Fibroblast of skin of right biceps (primary cell): ENCODE results near the gene KIF1A.

Source experiments
- DNase-seq: peaks from one replicate; pipeline ENCODE4 v3.0.0-alpha.2; 2013

KIF1A gene

DNA sequence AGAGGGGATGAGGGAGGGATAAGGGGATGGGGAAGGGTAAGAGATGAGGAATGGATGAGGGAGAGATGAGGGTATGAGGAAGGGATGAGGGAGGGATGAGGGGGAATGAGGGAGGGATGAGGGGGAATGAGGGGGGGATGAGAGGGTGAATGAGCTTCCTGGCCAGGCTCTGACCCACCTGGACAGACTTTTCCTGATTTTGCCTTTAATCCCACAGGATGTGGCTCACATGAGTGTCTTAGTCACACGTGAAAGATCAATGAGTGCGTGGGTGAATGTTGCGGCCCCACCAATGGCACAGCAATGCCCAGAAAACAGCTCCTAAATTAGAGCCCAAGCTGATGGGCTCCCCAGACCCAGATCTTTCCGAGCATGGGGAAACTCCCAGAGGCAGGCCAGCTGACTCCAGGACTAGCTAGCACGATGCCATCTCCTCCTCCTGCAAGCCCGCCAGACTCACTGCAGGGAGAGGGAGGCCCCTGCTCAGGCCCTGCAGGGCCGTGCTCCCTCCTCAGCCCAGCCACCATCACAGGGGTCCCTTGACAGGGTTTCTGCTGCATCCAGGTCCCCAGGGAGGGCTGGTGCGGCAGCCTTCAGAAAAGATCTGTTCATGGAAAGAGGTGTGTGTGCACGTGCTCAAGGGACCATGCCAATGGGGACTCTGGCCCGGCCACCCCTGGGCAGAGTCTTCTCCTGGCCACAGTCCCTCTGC lies 87.0 kb downstream of the KIF1A start:
- DNase-seq = no peak

DNA sequence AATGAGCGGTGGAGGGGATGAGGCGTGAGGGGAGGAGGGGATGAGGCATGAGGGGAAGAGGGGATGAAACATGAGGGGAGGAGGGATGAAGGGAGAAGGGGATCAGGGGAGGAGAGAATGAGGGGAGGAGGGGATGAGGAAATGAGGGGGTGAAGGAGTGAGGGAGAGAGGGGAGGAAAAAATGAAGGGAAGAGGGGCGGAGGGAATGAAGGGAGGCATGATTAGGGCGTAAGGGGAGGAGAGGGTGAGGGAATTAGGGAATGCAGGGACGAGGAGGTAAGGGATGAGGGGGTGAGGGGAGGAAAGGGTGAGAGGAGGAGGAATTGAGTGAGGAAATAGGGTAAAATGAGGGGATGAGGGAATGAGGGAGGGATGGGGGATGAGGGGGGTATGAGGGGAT lies 87.8 kb downstream of the KIF1A start:
- no peak for DNase-seq

GRCh38 chr2:240731178-240731545 lies 88.9 kb downstream of the KIF1A start:
- DNase-seq = no peak

DNA sequence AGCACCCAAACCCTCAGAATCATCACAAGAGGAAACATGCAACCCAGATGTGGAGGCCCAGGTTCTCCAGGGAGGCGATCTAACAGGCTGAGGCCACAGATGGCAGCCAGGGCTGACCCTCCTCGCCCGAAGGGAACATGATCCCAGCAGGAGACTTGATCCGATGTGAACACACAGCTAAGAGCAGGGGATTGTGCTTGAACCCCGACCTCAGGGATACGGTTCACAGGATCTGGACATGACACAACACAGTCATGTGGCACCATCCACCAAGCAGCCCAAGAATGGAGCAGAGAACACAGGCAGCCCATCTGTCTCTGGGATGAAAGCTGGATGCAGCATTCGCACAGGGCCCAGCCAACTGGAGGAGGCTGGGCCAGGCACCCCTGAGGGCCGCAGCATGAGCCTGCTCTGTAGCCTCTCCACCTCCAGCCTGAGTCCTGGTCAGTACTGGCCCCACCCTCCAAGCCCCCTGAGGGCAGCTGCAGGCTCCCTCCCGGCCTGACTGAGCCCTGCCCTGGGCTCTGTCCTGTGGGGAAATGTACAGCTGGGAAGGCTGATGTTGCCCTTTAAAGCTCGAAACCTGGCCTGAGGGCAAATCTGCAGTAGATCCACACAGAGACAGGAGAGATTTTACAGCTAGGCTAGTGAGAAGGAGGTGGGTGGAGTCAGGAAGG lies 89.4 kb downstream of the KIF1A start:
- DNase-seq = no peak

DNA sequence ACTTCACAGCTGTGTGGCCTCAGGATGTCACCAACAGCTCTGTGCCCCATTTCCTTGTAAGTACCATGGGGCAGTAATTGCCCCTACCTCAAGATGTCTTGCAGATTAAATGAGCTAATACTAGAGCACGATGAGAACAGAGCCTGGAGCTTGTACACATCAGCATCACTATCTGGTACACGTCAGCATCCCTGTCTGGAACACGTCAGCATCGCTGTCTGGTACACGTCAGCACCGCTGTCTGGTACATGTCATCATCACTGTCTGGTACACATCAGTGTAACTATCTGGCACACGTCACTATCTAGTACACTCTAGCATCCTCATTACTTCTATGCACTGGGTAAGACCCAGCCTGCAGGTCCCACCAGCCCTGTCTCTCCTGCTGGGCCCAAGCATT lies 91.2 kb downstream of the KIF1A start:
- DNase-seq = no peak

DNA sequence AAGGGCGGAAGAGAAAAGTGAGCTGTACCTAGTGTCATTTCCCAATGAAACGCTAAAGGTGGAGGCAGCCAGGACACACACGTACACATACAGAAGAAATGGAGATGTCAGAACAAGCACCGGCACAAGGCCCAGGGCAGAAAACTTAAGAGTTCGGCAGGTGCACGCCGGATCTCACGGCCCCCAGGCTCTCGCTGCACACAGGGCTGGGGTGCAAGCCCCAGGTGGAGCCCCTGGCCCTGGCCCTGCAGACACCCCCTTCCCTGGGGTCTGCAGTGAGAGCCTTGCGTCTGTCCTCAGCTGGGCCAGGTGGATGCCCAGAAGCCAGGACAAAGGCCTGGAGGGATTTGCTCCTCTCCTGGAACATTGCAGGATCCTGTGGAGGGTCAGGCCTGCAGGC lies 91.7 kb downstream of the KIF1A start:
- DNase-seq = no peak

GRCh38 chr2:240727913-240728312 lies 92.1 kb downstream of the KIF1A start:
- no peak for DNase-seq

DNA sequence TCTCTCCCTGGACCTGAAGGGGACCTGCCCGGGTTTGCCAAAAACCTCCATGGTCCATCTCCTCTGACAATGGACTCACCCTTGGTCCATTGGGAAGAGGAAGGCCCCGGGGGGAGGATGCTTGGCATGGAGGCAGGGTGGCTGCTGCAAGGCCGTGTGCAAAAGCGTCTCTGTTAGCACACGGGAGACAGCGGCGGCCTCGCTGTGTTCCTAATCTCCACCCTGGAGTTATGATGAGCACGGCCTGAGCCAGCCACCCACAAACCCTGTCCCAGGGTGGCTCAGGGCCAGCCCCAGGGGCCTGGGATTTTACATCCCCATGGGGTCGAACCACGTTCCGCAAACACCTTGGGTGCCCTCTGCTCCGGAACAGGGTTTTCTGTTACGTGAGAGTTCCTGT lies 92.6 kb downstream of the KIF1A start:
- no peak for DNase-seq

- DNase-seq = no peak
Measured at GRCh38 chr2:240726876-240727275, 93.1 kb downstream of the KIF1A start.

- no peak for DNase-seq
Measured at GRCh38 chr2:240725671-240726070, 94.3 kb downstream of the KIF1A start.

DNA sequence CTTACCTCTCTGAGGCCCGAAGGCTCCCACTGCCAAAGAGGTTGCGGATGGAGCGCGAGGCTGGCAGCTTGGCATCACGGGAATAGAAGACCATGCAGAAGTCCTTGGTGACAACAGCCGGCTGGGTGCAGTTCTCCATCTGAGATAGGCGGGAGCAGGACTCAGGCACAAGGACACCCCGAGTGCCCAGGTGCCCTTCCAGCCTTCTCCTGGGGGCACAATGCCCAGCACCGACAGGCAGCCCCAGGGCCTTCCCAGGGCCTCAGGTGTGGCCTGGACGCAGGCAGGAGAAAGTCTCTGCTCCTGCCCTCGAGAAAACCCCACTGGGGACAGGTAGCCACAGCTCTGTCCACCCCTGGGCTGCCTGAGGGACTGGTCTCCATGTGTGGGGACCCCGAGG lies 94.8 kb downstream of the KIF1A start:
- DNase-seq = no peak

DNA sequence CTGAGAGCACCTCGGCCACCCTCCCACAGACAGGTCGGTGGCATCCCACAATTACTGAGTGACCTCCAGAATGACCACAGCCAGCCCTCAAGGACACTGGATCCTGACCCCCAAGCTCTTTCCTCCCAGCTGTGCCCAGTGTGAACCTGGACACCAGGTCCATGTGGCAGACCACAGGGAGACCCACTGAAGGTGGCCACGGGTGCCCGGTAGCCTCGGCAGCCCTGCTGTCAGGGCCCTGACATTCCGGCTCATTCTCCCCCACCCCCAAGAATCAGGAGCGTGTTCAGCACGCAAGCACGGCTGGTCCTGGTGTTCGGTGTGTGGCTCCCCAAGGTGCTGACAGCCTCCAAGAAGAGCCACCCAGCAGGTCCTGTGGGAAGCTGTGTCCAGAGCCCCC lies 95.6 kb downstream of the KIF1A start:
- no peak for DNase-seq

DNA sequence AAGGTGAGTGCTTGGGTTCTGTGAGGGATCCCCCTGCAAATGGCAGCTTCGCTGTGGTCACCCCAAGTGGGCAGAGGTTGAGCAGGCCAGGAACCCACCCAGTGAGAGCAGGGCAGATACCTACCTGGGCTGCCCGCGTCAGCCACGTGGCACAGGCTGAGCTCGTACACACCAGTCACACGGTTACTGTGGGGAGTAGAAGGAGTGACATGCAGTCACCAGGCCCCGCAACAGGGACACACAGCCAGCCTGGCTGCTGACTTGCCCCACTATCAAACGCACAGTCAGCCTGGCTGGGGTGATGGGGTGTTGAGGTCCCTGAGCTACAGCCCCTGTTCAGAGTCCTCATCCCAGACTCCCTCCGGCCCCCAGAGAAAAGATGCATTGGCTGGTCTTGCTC lies 96.2 kb downstream of the KIF1A start:
- DNase-seq = no peak

GRCh38 chr2:240722796-240723735 lies 97.0 kb downstream of the KIF1A start:
- DNase-seq = no peak

DNA sequence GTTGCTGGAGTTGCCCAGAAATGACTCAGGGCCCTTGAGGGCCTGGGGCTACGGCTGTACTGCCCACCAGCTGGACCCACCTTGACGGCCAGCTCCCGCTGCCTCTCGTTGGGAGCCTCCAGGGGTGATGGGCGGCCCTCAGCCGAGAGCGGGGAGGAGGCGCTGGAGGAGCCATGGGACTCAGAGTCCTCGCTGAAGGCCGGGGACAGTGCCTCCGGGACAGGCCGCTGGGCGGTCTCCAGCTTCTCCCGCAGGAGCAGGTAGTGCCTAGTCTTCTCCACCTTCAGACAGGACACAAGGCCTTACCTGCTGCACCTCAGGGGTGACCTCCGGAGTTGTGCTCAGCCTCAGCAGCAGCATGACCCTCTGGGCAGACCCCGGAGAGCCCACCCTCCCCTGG lies 97.6 kb downstream of the KIF1A start:
- no peak for DNase-seq

- no peak for DNase-seq
Measured at GRCh38 chr2:240721596-240722180, 98.3 kb downstream of the KIF1A start.

- DNase-seq = no peak
Measured at GRCh38 chr2:240720686-240721595, 99.1 kb downstream of the KIF1A start.

DNA sequence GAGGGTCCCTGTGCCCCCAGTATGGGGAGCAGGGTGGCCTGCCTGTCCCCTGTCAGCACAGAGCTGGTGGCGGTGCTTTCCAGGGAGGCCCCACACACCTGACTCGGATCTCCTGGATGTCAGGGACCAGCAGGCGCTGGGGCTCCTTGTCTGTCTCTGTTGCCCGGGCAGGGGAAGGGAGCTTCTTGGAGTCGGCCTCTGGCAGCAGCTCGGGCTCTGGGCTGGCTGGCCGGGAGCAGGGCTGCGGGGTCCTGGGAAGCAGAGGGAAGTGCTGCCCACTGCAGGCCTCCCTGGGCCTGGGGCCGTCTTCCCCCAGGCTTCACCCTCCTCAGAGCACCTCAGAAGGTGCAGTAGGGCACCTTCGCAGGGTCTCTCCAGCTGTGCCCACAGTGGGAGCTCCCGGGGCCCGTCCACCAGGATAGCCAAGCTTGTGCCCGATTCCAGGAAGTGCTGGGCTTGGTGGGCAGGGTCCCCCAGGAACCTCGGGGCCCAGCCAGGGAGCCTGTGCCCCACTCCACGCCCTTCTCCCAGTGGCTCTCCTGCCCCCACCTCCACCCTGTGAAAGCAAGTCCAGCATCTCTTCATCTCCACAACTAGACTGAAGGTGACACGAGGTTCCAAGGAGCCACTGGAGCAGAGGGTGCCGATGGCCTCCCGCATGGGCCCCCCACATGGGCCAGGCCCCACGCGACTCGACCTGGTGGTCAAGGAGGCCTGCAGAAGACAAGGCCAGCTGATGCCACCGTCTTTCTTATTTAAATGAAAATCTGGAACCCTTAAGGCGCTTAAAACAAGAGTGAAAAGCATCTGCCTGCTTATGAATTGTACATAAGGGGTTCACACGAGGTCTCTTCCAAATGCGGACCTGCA lies 100.1 kb downstream of the KIF1A start:
- DNase-seq = no peak

DNA sequence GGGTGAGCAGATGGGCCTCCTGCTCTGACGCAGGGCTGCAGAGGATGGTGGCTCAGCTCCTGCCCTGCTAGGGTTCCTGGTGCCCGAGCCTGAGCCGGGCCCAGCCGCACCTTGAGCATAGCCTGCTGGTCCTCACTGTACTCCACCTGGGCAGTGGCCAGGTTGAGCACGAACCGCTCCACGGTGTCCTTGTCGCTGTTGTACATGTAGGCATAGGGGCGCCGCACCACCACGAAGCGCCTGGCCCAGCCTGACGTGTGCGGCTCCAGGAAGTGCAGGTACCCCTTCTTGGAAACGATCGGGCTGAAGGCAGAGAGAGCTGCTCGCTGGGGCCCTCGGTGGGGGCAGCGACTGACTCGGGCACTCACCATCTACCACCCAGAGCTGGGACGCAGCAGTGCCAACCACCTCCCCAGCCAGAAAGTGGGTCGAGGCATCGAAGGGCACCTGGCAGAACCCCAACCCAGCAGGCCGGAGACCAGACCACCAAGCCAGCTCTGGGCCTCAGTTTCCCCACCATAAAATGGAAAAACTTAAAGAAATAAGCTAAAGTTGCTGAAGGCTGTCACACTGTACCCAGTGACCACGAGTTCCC lies 101.0 kb downstream of the KIF1A start:
- DNase-seq = no peak

DNA sequence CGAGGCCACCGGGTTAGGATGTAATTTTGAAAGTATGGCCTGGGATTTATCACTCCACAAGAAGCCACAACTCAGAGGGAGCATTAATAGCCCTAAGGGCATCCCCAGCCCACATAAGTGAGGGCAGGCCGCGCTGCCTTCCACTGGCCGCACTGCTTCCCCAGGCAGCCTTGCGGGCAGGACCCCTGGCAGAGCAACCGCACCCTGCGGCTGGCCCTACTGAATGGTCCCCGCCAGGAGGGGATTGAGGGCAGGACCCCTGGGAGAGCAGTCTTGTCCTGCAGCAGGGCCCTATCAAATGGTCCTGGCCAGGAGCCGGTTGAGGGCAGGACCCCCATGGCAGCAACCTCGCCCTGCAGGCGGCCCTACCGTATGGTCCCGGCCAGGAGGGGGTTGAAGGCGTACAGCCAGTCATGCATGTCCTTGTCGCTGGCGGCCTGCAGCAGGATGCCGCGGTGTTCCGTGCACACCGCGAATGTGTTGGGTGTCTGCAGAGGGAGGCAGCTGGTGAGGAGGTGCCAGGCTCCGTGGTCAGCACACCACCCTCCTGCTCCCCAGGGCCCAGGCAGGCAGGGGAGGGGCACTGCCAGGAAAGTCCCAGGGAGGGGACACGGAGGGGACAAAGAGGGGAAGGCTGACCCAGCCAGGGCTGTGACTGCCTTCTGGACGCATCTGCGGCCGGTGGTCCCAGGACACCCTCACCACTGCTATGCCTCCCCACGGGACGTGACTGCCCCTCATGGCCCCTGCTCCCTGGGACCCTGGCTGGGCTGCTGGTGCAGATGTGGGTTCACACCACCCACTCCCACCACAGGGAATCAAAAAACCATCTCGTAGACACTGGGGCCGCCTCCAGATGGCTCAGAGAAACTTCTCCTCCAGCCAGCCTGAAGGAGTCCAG lies 102.1 kb downstream of the KIF1A start:
- DNase-seq = no peak
